Upper lobe of left lung (tissue), 6 donors: ENCODE measurements around the gene B3GNT3. TPM values are rescaled to one million over a fixed set of nuclear protein-coding genes. Genes with fewer than 3 reads are reported as not detected.

ENCODE experiments used
- ATAC-seq, 2 donors: fragments of 200-7000 bp; cut with Tn5 transposase; one replicate each; pipeline ENCODE4 v1.9.1; 2022; ENCODE audit warnings: mild to moderate bottlenecking in 2 of 2, moderate library complexity in 2 of 2; ENCODE audit not compliant: low FRiP score in 2 of 2
- DNase-seq, 2 donors: peaks; one replicate each; pipeline ENCODE4 v3.0.0-alpha.2; 2019 to 2020
- H3K27ac ChIP-seq, 4 donors: fragments of 200-600 bp; sonication (generic); one replicate each; pipeline ENCODE4 v1.5.1; 2016 to 2019
- H3K27me3 ChIP-seq, 4 donors: fragments of 200-600 bp; sonication (generic); one replicate each; pipeline ENCODE4 v1.5.1; 2017 to 2019
- H3K36me3 ChIP-seq, 4 donors: fragments of 200-600 bp; sonication (generic); one replicate each; pipeline ENCODE4 v1.5.1; 2016 to 2019
- H3K4me1 ChIP-seq, 4 donors: fragments of 200-600 bp; sonication (generic); one replicate each; pipeline ENCODE4 v1.5.1; 2018 to 2019
- H3K4me3 ChIP-seq, 4 donors: fragments of 200-600 bp; sonication (generic); one replicate each; pipeline ENCODE4 v1.5.1; 2017 to 2019; ENCODE audit warnings: mild to moderate bottlenecking in 2 of 4, moderate library complexity in 1 of 4
- H3K9me3 ChIP-seq, 4 donors: fragments of 200-600 bp; sonication (generic); one replicate each; pipeline ENCODE4 v1.5.1; 2018 to 2019
- CTCF ChIP-seq, 6 experiments: fragments of 450-650 bp in 4 of 6; fragments of 200-600 bp in 2 of 6; sonication (generic) in 2 of 6; IDR thresholded peaks; one replicate each; pipeline ENCODE4 v1.5.1; 2016 to 2019; ENCODE audit warnings: antibody characterized with exemption in 6 of 6
- EP300 ChIP-seq, 4 donors: sonication (generic); formaldehyde crosslinking; IDR thresholded peaks; one replicate each; pipeline ENCODE4 v1.5.1; 2017; ENCODE audit warnings: antibody characterized with exemption in 4 of 4, control low read depth in 2 of 4
- POLR2A ChIP-seq, 4 donors: fragments of 450-650 bp; IDR thresholded peaks; one replicate each; pipeline ENCODE4 v1.5.1; 2016 to 2017; ENCODE audit warnings: antibody characterized with exemption in 4 of 4, mild to moderate bottlenecking in 2 of 4
- POLR2AphosphoS5 ChIP-seq, 2 donors: sonication (generic); formaldehyde crosslinking; IDR thresholded peaks; one replicate each; pipeline ENCODE4 v1.5.1; 2017; ENCODE audit warnings: antibody characterized with exemption in 2 of 2
- WGBS, 2 donors: methylation state at CpG; one replicate each; pipeline ENCODE4 v1.1.5; 2017 to 2018; 5-methylcytosine and 5-hydroxymethylcytosine counted together
- total RNA-seq, 6 donors: library from RNA; depleted of rRNA in 4 of 6; stranded (reverse); fragments of >200 nt in 4 of 6; gene quantifications; one replicate each; pipeline versions ENCODE4 v1.1.0 to v1.2.1, GENCODE V29; 2016 to 2021
- donor health status: DM: no; HTN: no; CAD: no; lungs with moderate emphysema.
- donor health status: DM: no; HTN: yes; CAD: no; lungs with severe emphysema.

B3GNT3 gene
- total RNA-seq, 6 donors from 2014 or later: 1.0 to 8.8 (median 2.5) TPM; not detected in 1

- WGBS, 2 donors: 92 to 98% methylated on average over 1 to 13 of the region's 14 CpGs
- DNase-seq: no peak
- H3K27ac ChIP-seq: no peak overlapping the region
- no peak overlapping the region for H3K4me3 ChIP-seq
- H3K9me3 ChIP-seq: no peaks in the 10 kb centered on the region
- no peak for ATAC-seq
- TF ChIP-seq POLR2AphosphoS5 (IDR thresholded peaks at IDR 0.05) (no peak), CTCF (IDR thresholded peaks at IDR 0.05) (no peak), POLR2A (IDR thresholded peaks at IDR 0.05) (no peak), EP300 (IDR thresholded peaks at IDR 0.05) (no peak)
- H3K27me3 ChIP-seq: no peaks in the 10 kb centered on the region
- peaks cover 0 to 4% (median 0%) of the 10 kb centered on the region in 4 donors for H3K4me1 ChIP-seq
- no peaks in the 10 kb centered on the region for H3K36me3 ChIP-seq
These were observed 7.5 kb upstream of the B3GNT3 start for GRCh38 chr19:17787274-17787913.

- H3K36me3 ChIP-seq: no peaks in the 10 kb centered on the region
- H3K9me3 ChIP-seq: no peaks in the 10 kb centered on the region
- H3K4me3 ChIP-seq: no peak overlapping the region
- H3K27ac ChIP-seq: no peak overlapping the region
- peaks cover 0 to 4% (median 0%) of the 10 kb centered on the region in 4 donors for H3K4me1 ChIP-seq
- H3K27me3 ChIP-seq: no peaks in the 10 kb centered on the region
- TF ChIP-seq CTCF (IDR thresholded peaks at IDR 0.05) (no peak), POLR2A (IDR thresholded peaks at IDR 0.05) (no peak), EP300 (IDR thresholded peaks at IDR 0.05) (no peak), POLR2AphosphoS5 (IDR thresholded peaks at IDR 0.05) (no peak)
- DNase-seq (no peak), ATAC-seq (no peak)
- WGBS, 2 donors: 79 to 85% methylated on average over 2 of the region's 2 CpGs
These were observed 6.3 kb upstream of the B3GNT3 start for GRCh38 chr19:17788632-17789031.

GRCh38 chr19:17790059-17790780 is 4.7 kb upstream of the B3GNT3 start:
- H3K27me3 ChIP-seq: peaks cover 0 to 13% (median 7%) of the 10 kb centered on the region in 4 donors
- DNase-seq: no peak
- peaks cover 0 to 10% (median 2%) of the 10 kb centered on the region in 4 donors for H3K4me1 ChIP-seq
- H3K27ac ChIP-seq: no peak overlapping the region
- 80 to 82% methylated on average over 6 of the region's 6 CpGs for WGBS, 2 donors
- H3K4me3 ChIP-seq: no peak overlapping the region
- ATAC-seq: no peak
- TF ChIP-seq POLR2AphosphoS5 (IDR thresholded peaks at IDR 0.05) (no peak), CTCF (IDR thresholded peaks at IDR 0.05) (no peak), EP300 (IDR thresholded peaks at IDR 0.05) (no peak), POLR2A (IDR thresholded peaks at IDR 0.05) (no peak)
- H3K9me3 ChIP-seq: no peaks in the 10 kb centered on the region
- no peaks in the 10 kb centered on the region for H3K36me3 ChIP-seq

- DNase-seq (no peak), ATAC-seq (no peak)
- H3K36me3 ChIP-seq: no peaks in the 10 kb centered on the region
- peaks cover 0 to 21% (median 12%) of the 10 kb centered on the region in 4 donors for H3K27me3 ChIP-seq
- H3K4me3 ChIP-seq: peak overlapping the region in 1 of 4 donors; percentile 37
- TF ChIP-seq POLR2AphosphoS5 (IDR thresholded peaks at IDR 0.05): no peak
- TF ChIP-seq CTCF (IDR thresholded peaks at IDR 0.05): no peak
- no peak for TF ChIP-seq POLR2A (IDR thresholded peaks at IDR 0.05)
- TF ChIP-seq EP300 (IDR thresholded peaks at IDR 0.05): no peak
- H3K27ac ChIP-seq: no peak overlapping the region
- WGBS, 2 donors: 53 to 73% methylated on average over 5 to 9 of the region's 9 CpGs
- peaks cover 0 to 13% (median 2%) of the 10 kb centered on the region in 4 donors for H3K4me1 ChIP-seq
- H3K9me3 ChIP-seq: no peaks in the 10 kb centered on the region
These were observed 567 bp upstream of the B3GNT3 start for GRCh38 chr19:17794412-17794730.
